GM18526 (cell line): ENCODE results near the gene FYCO1.

ENCODE experiments used
- POLR2A ChIP-seq: IDR thresholded peaks from 3 replicates; pipeline ENCODE4 v1.6.1; 2011; ENCODE audit not compliant: insufficient read length; ENCODE audit errors: extremely low read depth

The FYCO1 gene

DNA sequence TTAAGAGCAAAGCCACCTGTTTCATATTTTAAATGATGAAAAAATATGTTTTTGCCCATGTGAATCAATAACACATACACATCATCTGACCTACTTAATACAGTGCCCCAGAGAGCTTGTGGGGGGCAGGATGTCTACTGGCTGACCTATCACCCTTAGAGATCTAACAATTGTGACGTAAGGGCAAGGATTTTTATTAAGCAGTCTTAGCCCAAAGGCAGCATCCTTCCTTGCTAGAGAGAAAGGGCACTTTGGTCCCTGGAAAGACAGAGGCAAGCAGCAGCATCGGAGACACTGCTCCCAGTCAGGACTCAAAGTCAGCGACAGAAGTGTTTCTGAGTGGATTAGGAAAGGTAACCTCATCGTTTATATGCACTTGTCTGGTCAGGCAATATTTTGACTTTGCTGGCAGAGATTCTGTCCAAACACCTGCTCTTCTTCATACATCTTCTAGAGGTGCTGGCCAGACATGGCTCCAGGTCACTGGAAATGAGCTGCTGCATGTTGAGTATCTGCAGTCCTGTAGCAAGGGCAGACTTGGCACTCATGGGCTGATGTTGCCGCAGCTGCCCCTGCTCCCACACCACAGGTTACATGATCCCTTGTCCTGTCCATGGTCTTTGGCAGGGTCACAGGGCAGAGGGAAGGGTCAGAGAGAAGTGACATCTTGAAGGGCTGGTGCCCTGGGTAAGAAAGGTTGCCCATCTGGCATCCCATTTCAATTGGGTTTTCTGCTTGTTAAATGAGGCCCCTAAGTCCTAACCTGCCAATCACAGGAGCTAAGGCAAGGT, 50.6 kb downstream of the FYCO1 start:
- TF ChIP-seq POLR2A = no peak

DNA sequence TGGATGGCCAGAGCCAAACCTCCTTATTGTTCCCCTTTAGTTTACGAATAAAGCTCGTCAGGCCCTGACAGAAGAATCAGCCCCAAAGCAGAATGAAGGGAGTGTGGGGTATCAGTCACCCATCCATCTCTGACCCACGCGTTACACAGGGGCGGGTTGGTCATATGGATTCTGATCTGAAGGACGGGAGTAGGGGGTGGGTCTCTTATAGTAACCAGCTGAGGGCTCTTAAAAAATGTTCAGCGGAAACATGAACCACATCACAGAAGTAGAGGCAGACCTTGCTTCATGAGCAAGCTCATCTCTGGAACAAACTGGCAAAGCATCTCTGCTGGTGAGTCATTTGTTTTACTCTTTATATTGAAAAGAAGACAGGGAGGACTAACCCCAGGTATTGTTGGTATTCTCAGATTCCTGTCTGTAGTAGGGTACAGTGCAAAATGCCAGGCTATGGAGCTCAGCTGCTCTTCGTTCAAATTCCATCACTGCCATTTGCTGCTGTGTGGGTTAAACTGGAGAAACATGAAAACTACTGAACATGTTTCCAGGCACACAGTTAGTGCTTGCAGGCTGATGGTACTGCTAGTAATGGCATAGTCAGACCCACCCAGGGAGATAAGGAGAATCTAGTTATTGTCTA, 52.3 kb downstream of the FYCO1 start, which contains the start of gene CXCR6:
TSS of gene CXCR6 (plus strand) at position 258 of the 640 bp plus-strand sequence. CDS start 3,018 bp downstream, outside the sequence.
- TF ChIP-seq POLR2A = no peak

- TF ChIP-seq POLR2A = no peak
Measured at GRCh38 chr3:45942051-45942825, 53.4 kb downstream of the FYCO1 start.

DNA sequence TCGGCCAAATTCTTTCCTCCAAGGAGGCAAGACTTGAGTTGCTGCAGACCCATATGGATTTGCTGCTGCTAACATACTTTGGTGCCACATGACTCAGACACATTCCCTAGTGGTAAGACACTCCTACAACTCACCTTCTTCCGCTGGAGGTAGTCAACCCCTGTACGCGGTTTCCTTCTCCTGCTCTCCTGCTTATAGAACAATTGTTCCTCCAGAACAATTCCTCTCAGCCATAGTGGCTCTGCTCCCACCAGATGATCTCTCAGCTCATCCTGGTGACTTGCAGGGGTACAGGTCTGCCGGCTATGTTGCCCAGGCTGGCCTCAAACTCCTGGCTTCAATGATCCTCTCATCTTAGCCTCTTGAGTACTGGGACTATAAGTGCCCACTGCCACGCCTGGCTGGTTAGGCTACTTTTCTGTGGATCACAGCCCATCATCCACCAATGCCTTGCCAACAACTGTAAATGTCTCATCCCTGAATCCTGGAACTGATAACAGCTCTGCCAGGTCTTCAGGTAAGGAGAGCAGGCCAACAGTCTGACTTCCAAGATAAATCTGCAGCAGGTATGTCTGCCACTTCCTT, 54.8 kb downstream of the FYCO1 start:
- no peak for TF ChIP-seq POLR2A

GRCh38 chr3:45940004-45940780, 55.4 kb downstream of the FYCO1 start:
- no peak for TF ChIP-seq POLR2A

GRCh38 chr3:45939341-45939771, 56.3 kb downstream of the FYCO1 start:
- no peak for TF ChIP-seq POLR2A

GRCh38 chr3:45938864-45939263, 56.8 kb downstream of the FYCO1 start:
- TF ChIP-seq POLR2A = no peak

DNA sequence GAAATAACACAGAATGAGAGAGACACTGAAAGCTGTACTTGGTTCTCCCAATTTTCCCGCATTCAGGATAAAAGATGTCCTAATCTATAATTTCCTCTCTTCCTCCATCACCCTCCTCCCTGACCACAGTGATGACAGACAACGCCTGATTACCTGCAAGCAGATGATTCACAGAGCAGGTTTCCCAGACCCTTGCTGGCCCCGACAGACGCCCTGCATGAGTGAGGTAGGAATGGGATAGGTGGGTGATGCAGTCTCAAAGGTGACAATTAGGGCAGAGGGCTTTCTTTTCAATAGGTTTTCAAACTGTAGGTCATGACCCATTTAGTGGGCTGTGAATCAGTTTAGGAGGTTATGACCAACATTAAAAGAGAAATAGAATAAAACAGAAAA, 57.6 kb downstream of the FYCO1 start:
- TF ChIP-seq POLR2A = no peak

GRCh38 chr3:45937206-45938042, 58.2 kb downstream of the FYCO1 start:
- TF ChIP-seq POLR2A = no peak

DNA sequence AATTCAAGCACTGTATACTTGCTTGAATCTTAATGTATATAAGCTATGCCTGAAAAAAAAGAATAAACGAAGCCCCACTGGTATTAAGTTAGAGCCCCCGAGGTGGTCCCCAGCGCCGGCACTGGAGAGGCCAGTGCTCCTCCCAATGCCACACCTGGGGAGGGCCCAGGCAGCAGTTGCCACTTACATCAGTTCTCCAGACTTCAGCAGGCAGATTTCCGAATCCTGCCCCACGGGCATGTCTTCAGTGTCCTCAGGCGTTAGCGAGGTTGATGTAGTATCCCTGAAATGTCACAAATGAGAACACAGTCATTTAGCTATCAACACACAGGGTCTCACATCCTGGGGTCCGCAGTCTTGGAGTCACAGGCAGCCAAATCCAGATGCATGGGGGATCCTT, 59.4 kb downstream of the FYCO1 start:
- TF ChIP-seq POLR2A = no peak

DNA sequence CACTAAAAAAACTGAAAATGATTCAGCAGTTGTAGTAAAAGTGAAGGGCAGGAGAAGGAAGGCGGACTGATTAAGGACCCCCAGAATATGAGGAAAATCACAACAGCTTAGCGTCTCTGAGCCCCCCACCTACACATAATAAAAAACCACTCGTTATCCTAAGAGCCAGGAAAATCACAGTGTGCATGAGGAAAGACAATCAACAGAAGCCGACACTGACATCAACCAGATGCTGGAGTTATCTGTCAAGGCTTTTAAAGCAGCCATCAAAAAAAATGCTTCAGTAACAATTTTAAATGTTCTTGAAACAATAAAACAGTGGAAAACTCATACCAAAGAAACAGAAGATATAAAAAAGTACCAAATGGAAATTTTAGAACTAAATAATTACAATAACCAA, 62.0 kb downstream of the FYCO1 start:
- no peak for TF ChIP-seq POLR2A

- TF ChIP-seq POLR2A = no peak
Measured at GRCh38 chr3:45932112-45932511, 63.5 kb downstream of the FYCO1 start.

GRCh38 chr3:45931496-45931895, 64.1 kb downstream of the FYCO1 start:
- TF ChIP-seq POLR2A = no peak

DNA sequence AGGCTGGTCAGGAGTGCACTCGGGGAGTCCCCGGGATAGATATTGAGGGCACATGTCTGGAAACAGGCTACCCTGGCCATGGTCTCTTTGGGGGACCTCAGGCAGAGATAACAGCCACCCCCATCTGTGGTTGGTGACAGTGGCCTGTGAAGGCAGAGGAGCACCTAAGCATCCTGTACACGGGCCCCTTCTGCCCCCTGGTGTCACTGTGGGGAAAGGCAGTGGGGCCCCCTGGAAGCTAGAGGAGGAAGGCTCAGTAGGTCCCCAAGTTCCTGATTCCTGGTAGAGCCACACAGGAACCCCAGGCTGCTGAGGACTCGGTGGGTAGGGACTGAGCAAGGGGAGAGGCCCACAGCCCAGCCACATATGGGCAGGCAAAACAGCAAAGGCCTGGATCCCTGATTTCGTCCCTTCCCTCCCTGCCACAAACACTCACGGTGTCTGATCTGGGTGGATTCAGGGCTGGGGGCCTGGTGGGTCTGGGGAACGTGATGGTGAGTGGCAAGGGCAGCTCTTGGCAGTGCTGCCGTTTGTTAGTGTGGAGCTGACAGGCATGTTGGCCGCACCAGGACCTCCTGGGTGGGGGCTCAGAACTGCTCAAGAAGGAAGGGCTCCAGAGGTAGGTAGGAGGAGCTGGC, 66.5 kb downstream of the FYCO1 start:
- TF ChIP-seq POLR2A = no peak

DNA sequence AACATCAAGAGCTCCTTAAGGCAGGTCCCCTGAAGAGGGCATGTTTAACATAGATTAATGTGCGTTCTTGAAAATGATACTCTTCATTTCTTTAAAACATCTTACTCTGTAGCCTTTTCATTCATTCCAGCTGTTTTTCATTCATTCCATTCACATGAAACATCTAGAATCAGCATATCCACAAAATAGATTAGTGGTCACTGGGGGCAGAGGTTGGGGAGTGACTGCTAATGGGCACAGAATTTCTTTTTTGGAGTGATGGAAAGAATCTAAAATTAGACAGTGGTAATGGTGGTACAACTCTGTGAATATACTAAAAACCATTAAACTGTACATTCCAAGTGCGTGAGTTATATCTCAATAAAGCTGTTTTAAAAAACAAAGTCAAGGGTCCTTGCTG, 67.7 kb downstream of the FYCO1 start:
- TF ChIP-seq POLR2A = no peak
